AG04450 (cell line): ENCODE measurements around the gene PKP1. TPM values are rescaled to one million over a fixed set of nuclear protein-coding genes. Genes with fewer than 3 reads are reported as not detected.

ENCODE experiments used
- CTCF ChIA-PET: fragments of 300-600, 350-600 bp; formaldehyde crosslinking; extraction: SDS; loops from one replicate; lab custom pipeline; 2022; ENCODE audit warnings: antibody characterized with exemption, inconsistent platforms; lab: Charles Lee
- POLR2A ChIA-PET: fragments of 350-600 bp; formaldehyde crosslinking; extraction: SDS; loops from one replicate; lab custom pipeline; 2021; ENCODE audit warnings: antibody characterized with exemption, inconsistent platforms; lab: Yijun Ruan, JAX
- DNase-seq: peaks from one replicate; pipeline ENCODE4 v3.0.0-alpha.2; 2011; ENCODE audit warnings: low read depth, low spot score
- H3K27ac ChIP-seq: one replicate; pipeline ENCODE4 v1.5.1; 2012; ENCODE audit warnings: low read depth, low read length, control low read depth
- H3K27me3 ChIP-seq: one replicate; pipeline ENCODE4 v1.6.0; 2012; ENCODE audit warnings: low read length; ENCODE audit not compliant: control insufficient read depth, insufficient read depth
- H3K4me3 ChIP-seq: 2 replicates; pipeline ENCODE4 v1.5.1; 2011; ENCODE audit warnings: mild to moderate bottlenecking, low read depth, low read length, control low read depth
- H3K9me3 ChIP-seq: 2 replicates; pipeline ENCODE4 v1.5.1; 2012; ENCODE audit warnings: low read length; ENCODE audit not compliant: control insufficient read depth, insufficient read depth
- polyA plus RNA-seq: library from polyadenylated mRNA; depleted of rRNA; stranded (reverse); fragments of >200 nt; gene quantifications from 2 replicates; pipeline ENCODE4 v1.2.3, GENCODE V29; 2011
- TF ChIP-seq, protein P1 (sequence below): IDR thresholded peaks from 2 replicates; pipeline ENCODE4 v1.5.1; 2011; ENCODE audit warnings: low read depth, low read length, control low read depth, inconsistent platforms

The PKP1 gene
- polyA plus RNA-seq, 1 experiment: 0.04 TPM

DNA sequence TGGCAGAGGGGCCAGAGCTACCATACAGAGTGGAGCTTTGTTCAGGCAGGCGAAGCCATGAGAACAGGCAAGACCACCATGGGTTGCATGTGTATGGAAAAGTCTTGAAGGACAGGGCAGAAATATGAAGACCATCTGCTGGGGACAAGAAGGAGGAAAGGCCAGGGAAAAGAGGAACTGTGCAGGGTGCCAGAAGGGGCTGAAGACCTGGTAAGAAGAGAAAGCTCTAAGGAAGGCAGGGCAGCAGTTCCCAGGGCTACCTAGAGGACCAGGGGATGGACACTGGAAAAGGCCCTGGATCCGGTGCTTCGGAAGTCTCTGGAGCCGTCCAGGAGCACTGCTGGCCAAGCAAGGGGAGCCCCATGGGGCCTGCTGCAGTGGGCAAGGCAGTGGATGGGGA is 43.4 kb downstream of the PKP1 start:
- H3K27me3 ChIP-seq: peaks cover 44% of the 10 kb centered on the region

DNA sequence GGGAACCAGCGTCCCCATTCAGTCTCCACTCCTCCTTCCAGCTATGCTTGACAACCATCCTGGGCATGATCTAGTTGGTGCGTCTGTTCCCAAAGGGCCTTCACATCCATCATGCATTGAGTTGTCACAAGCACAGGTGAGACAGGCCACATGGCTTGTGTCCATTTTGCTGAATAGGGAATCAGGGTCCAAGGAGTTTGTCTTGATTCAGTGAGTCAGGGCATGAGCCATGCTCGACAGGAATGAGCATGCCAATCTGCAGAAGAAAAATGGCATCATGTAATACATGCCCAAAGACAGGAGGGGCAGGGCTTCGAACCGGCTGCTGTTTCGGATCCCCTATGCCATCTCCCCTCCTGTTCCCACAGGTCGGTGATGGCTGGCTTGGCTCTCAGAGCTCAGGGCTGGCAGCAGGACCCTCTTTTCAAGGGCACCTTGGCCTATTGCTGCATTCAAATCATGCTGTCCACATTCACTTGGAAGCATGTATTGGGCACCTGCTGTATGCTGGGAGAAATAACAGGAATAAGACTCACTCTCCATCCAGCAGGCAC is 44.5 kb downstream of the PKP1 start:
- H3K4me3 ChIP-seq: no peak overlapping the region
- H3K27ac ChIP-seq: no peak overlapping the region
- peaks cover 3% of the 10 kb centered on the region; the same call in 1 of the 2 replicates for H3K9me3 ChIP-seq
- CTCF ChIA-PET: interaction anchor here (0.6 kb wide), 1 partner anchor 66 kb away, joined by 3 read pairs; no protein-coding TSS in a partner anchor
- DNase-seq: no peak
- peaks cover 44% of the 10 kb centered on the region for H3K27me3 ChIP-seq
- TF ChIP-seq, protein P1, sequence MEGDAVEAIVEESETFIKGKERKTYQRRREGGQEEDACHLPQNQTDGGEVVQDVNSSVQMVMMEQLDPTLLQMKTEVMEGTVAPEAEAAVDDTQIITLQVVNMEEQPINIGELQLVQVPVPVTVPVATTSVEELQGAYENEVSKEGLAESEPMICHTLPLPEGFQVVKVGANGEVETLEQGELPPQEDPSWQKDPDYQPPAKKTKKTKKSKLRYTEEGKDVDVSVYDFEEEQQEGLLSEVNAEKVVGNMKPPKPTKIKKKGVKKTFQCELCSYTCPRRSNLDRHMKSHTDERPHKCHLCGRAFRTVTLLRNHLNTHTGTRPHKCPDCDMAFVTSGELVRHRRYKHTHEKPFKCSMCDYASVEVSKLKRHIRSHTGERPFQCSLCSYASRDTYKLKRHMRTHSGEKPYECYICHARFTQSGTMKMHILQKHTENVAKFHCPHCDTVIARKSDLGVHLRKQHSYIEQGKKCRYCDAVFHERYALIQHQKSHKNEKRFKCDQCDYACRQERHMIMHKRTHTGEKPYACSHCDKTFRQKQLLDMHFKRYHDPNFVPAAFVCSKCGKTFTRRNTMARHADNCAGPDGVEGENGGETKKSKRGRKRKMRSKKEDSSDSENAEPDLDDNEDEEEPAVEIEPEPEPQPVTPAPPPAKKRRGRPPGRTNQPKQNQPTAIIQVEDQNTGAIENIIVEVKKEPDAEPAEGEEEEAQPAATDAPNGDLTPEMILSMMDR: no peak
- POLR2A ChIA-PET: no interaction called here

More for the DNA sequence above, 43.4 kb downstream of the PKP1 start:
- no peak overlapping the region for H3K4me3 ChIP-seq
- ChIA-PET CTCF (interaction anchor here (0.6 to 1.1 kb wide), 2 partner anchors 35 to 65 kb away, joined by 3 read pairs; no protein-coding TSS in a partner anchor), POLR2A (no interaction called here)
- DNase-seq: no peak
- TF ChIP-seq, protein P1: no peak
- peaks cover 3% of the 10 kb centered on the region for H3K9me3 ChIP-seq
- H3K27ac ChIP-seq: no peak overlapping the region

DNA sequence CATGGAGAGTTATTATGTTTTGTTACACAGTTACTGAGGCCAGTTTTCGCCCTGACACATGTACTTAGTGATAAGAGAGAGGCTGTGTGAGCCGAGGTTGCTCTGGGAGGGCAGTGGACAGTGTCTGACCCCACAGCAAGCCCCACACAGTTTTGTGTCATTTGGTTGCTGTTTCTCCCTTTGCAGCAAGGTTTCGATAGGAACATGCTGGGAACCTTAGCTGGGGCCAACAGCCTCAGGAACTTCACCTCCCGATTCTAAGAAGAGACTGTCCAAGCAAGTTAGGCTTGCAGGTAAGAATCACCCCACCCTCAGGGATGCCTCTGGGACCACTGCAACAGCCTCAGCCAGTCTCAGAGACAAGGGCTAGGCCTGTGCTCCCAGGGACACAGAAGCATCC is 45.3 kb downstream of the PKP1 start:
- TF ChIP-seq, protein P1: no peak
- H3K4me3 ChIP-seq: no peak overlapping the region
- ChIA-PET POLR2A (no interaction called here), CTCF (interaction anchor here (3.7 kb wide), 1 partner anchor 19 kb away, joined by 26 read pairs; no protein-coding TSS in a partner anchor)
- peaks cover 3% of the 10 kb centered on the region; the same call in 1 of the 2 replicates for H3K9me3 ChIP-seq
- DNase-seq: no peak
- H3K27me3 ChIP-seq: peaks cover 43% of the 10 kb centered on the region
- no peak overlapping the region for H3K27ac ChIP-seq

DNA sequence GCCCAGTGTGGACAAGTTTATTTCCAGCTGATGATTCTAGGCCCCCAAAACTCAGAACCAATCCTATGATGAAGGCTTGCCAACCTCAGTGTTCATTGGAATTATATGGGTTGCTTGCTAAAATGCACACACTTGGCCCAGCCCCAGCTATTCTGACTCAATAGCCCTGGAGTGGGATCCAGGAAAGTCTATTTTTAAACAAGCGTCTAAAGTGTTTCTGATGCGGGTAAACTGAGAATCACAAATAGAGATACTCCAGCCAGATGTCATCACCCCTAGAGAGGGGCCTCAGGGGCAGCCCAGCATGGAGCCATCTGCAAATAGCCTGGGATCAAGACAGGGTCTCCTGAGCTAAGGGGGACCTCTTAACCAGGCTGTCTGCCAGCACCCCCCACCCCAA is 46.0 kb downstream of the PKP1 start:
- peak; percentile 13 for DNase-seq
- CTCF ChIA-PET: interaction anchor here (0.7 to 3.7 kb wide), 2 partner anchors 18 to 33 kb away, joined by 6 to 26 read pairs; no protein-coding TSS in a partner anchor
- TF ChIP-seq, protein P1: no peak
- no peak overlapping the region for H3K27ac ChIP-seq
- peaks cover 3% of the 10 kb centered on the region; the same call in 1 of the 2 replicates for H3K9me3 ChIP-seq
- no peak overlapping the region for H3K4me3 ChIP-seq
- POLR2A ChIA-PET: no interaction called here
- H3K27me3 ChIP-seq: peaks cover 46% of the 10 kb centered on the region

DNA sequence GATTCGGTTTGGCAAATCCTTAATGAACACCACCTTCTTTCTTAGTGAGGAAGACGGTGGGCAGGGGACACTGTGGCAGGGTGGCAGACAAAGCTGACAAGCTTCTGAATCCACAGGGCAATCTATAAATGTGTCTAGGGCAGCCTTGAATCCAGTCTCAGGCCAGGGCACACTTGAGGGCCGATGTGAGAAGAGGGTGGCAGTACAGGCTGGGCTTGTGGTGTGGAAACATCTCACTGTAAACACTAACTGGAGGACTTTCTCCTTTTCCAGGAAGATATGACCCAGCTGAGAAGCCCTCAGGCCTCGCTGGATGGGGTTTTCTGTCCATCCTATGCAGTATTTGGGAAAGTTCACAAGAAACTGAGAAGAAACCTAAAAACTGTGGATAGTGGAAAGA is 46.5 kb downstream of the PKP1 start:
- no peak overlapping the region for H3K4me3 ChIP-seq
- H3K27me3 ChIP-seq: peaks cover 46% of the 10 kb centered on the region
- peaks cover 3% of the 10 kb centered on the region; the same call in 1 of the 2 replicates for H3K9me3 ChIP-seq
- TF ChIP-seq, protein P1: no peak
- H3K27ac ChIP-seq: no peak overlapping the region
- ChIA-PET CTCF (interaction anchor here (0.7 to 3.7 kb wide), 2 partner anchors 17 to 32 kb away, joined by 6 to 26 read pairs; no protein-coding TSS in a partner anchor), POLR2A (no interaction called here)
- DNase-seq: no peak
